GM08714 (cell line): ENCODE measurements around the gene ISG20L2.

Experiments used
- H3K4me3 ChIP-seq: fragments of 200-500 bp; sonication (Bioruptor generic); 2 replicates; pipeline ENCODE4 v1.5.1; 2014; ENCODE audit warnings: mild to moderate bottlenecking, low read length, inconsistent platforms
- ZNF274 ChIP-seq: IDR thresholded peaks from 2 replicates; pipeline ENCODE4 v1.6.1; 2012; ENCODE audit warnings: mild to moderate bottlenecking, low read depth, low read length

ISG20L2 gene

GRCh38 chr1:156681196-156681960, 47.2 kb downstream of the ISG20L2 start:
- no peak for TF ChIP-seq ZNF274
- no peak overlapping the region for H3K4me3 ChIP-seq

- H3K4me3 ChIP-seq, result no peak overlapping the region
Observed at GRCh38 chr1:156680056-156680455, 48.5 kb downstream of the ISG20L2 start.

GRCh38 chr1:156677616-156678596, 50.7 kb downstream of the ISG20L2 start:
- no peak for TF ChIP-seq ZNF274
- no peak overlapping the region for H3K4me3 ChIP-seq

More at GRCh38 chr1:156680056-156680455, 48.5 kb downstream of the ISG20L2 start:
- TF ChIP-seq ZNF274, result no peak

- no peak for TF ChIP-seq ZNF274
- no peak within 1 kb of the TSS for H3K4me3 ChIP-seq
Observed at GRCh38 chr1:156676820-156677615, 51.5 kb downstream of the ISG20L2 start, which contains the start of gene NES. Gene NES, minus strand, starts transcription at chr1:156677407. Its CDS starts 143 bp downstream, at chr1:156677264.

GRCh38 chr1:156676114-156676819, 52.3 kb downstream of the ISG20L2 start:
- no peak for TF ChIP-seq ZNF274
- no peak overlapping the region for H3K4me3 ChIP-seq

GRCh38 chr1:156675210-156676113, 53.1 kb downstream of the ISG20L2 start:
- no peak for TF ChIP-seq ZNF274
- no peak overlapping the region for H3K4me3 ChIP-seq

- H3K4me3 ChIP-seq, result no peak overlapping the region
- no peak for TF ChIP-seq ZNF274
Observed at GRCh38 chr1:156673387-156674121, 55.0 kb downstream of the ISG20L2 start.
